ENCODE data around the gene ENOX1.
"Not testable (repeated sequence)": the region's sequence is repeated elsewhere in the genome, so short reads cannot be mapped to it uniquely, and the experiment has no call there.

ENOX1 gene

DNA sequence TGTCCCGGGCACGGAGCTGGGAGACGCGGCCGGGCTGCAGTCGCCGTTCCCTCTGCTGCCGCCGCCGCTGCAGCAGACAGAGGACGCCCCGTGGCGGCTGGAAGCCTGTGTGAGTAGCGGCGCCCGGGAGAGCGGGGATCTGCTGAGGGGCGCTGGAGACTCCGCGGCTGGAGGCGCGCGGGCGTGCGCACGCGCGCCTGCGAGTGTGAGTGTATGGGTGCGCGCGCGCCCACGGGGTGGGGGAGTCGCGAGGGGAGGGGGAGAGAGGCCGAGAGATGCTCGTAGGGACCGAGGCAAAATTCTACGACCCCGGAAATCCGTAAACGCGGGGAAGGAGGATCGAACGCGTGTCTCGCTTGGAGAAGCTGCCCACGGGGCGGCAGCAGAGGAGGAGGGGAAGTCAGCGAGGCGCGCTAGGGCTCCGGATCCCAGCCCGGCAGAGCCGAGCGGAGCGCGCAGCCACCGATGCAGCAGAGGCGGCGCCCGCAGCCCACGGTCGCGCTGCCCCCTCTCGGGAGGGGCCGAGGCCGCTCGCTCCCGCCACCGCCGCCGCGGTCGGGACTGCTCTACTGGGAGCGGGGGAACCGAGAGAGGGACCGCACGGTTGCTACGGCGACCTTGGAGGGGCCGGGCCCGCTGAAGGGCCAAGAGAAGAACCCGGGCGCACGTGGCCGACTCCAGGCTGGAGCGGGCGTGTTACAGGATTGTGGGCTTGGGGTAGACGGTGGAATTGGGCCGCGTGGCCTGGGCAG is at the start of gene ENOX1:
Gene ENOX1, minus strand, starts transcription at position 207 of the 752 bp plus-strand sequence.
- DNase-seq (ENCODE audit: low read depth), result no peak

DNA sequence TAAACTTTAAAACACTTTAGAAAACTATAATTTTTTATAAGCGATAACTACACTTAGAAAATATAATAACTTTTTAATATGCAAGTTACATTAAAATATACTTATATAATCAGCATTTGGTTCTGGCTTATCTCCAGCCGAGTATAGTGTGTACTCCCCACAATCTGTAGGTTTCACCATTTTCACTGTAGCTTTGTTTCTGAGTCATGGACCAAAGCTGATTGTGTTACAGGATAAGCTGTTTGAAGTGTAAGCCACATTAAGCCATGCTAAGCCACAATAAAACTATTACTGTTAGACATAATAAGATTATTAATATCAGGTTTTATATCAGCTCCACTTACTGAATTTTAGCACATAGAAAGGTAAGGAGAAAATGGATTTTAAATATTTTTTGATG is 48.9 kb upstream of the ENOX1 start:
- DNase-seq (ENCODE audit: low read depth), result no peak

DNA sequence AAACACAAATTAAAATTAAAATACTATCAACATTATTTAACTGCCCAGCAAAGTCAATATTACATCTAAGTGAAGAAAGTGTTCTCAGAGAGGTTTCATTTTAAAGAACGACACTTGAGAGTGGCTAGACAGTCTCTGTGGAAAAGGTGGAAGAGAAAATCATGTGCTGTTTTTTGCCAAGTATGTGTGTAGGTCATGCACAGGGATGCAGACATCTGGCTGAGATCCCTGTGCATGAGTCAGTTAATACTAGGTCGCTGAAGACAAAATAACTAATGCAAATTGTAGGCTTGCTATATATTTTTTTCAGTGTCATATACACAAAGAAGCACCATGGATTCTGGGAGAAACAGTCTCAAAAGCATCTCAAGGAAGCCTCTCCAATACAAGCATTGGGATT is 44.3 kb upstream of the ENOX1 start:
- DNase-seq (ENCODE audit: low read depth), result no peak

DNA sequence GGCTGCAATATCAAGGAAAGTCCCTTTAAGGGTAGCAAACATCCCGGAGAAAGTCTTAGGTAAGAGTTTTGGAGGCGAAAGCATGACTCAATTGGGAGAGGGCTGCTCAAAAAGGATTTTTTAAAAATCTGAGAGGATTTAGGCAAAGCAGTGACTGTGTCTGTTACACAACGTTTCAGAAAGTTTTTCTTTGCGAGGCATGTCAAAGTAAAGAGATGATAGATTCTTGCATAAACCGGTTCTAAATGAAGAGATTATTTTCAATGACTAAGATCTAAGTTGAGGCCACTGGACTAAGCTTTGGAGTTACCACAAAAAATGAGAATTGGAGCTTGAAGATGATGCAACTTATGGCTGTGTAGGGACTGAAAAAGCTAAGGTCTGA is 43.7 kb upstream of the ENOX1 start:
- DNase-seq (ENCODE audit: low read depth), result no peak

DNA sequence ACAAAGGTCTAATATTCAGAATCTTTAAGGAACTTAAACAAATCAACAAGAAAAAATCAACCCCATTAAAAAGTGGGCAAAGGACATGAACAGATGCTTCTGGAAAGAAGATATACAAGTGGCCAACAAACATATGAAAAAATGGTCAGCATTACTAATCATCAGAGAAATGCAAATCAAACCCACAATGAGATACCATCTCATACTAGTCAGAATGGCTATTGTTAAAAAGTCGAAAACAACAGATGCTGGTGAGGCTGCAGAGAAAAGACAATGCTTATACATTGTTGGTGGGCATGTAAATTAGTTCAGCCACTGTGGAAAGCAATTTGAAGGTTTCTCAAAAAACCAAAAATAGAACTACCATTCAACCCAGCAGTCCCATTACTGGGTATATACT is 37.9 kb upstream of the ENOX1 start:
- DNase-seq (ENCODE audit: low read depth), result not testable (repeated sequence)

DNA sequence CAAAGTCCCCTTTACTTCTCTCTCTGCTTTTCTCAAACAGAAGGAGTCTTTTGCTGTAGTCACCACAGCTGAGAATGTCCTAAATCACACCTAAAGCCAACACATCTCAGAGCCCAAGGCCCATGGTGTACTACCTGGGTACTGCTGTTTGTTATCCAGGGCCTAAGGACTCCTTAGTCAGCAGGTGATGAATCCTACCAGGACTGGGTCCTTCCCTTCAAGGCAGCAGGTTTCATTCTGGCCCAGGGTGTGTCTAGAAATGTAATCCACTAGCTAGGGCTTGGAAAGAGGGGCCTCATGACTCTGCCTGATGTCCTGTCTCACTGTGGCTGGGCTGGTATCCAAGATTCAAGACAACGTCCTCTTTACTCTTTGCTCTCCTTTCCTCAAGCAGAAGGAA is 36.2 kb upstream of the ENOX1 start:
- DNase-seq (ENCODE audit: low read depth), result no peak

DNA sequence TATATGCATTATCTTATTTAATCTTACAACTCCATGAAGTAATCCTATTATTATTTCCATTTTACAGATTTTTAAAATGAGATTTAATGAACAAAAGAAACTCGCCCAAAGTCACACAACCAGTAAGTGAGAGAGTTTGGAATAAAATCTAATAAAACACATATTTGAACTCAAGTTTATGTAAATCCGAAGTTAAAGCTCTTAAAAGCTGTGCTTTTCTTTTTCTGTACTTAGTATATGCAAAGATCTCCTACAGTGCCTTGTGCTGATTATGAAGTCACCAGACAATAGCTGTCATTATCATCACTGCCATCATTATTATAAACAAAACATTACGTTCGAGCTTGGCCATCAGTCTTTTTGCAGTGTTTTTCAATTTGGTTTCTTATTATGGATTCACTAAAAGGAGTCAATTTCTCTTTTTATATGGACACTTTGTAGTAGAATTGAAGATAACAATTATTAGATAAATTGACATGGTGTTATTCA is 29.7 kb upstream of the ENOX1 start:
- no peak for DNase-seq (ENCODE audit: low read depth)

DNA sequence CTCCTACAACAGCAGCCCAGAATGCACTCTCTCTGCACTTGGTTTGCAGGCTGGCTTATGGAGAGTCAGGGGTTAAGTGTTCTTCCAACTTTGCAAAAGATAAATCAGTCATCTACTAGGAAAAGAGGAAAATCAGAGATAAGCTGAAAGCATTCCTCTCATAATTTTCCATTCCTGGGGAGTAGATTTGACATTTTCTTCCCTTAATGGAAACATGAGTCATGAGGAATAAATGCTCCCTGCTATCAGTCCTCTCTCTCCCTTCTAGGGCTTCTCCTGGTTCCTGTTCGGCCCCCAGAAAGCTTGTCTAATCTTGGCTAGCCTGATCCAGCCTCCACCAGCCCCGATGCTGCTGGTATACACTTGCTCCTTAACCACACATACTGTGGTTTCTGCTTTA is 28.4 kb upstream of the ENOX1 start:
- no peak for DNase-seq (ENCODE audit: low read depth)

DNA sequence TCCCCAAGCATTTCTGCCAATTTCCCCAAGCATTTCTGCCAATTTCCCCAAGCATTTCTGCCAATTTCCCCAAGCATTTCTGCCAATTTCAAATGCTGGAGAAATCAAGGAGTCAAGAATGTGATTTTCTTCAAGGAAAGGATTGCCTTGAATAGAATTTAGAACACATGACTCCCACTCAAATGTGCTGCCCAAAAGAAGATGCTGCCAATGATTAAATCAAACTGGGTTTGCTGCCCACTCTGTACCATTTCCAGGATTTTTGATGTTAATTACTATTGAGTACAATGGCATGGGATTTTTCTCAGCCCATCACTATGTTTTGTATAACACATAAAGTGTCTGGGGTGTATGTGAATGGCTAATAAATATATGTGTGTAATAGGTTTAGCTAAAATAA is 21.9 kb upstream of the ENOX1 start:
- DNase-seq (ENCODE audit: low read depth), result no peak

DNA sequence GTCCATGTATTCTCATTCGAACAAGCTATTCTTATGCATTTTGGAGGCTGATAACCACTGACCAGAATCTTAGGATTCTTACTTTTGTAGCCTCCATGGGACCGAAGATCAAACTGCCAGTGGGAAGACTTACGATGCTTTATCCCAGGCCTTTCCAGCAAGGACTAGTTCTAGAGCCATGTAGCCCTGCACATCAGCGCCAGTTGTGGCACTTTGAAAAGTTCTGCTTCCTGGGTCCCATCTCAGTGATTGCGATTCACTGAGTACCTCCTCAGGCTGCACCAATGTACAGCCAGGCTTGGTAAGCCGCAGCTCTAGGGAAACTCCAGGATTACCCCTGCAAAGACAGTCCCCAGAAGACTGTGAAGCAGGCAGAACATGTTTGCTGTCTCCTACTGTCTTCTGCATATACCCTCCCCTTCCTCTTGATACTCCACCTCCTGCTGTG is 18.9 kb upstream of the ENOX1 start:
- DNase-seq (ENCODE audit: low read depth), result no peak

DNA sequence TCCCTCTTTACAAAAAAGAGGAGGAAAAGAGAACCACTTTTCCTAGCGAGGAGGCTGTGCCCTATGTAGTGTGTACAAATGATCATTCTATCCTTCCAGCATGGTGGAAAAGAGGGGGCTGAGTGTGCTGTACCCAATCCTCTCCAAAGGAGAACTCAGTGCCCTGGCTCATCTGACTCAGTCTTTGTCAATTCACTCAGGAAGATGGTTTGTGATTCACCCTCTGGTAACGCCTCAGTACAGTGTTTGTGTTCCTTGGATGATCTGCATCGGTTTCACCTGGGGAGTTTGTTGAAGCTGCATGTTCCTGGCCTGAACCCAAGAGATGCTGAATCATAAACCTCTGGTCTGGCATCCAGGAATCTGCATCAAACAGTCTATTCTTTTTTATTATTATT is 18.3 kb upstream of the ENOX1 start:
- no peak for DNase-seq (ENCODE audit: low read depth)

DNA sequence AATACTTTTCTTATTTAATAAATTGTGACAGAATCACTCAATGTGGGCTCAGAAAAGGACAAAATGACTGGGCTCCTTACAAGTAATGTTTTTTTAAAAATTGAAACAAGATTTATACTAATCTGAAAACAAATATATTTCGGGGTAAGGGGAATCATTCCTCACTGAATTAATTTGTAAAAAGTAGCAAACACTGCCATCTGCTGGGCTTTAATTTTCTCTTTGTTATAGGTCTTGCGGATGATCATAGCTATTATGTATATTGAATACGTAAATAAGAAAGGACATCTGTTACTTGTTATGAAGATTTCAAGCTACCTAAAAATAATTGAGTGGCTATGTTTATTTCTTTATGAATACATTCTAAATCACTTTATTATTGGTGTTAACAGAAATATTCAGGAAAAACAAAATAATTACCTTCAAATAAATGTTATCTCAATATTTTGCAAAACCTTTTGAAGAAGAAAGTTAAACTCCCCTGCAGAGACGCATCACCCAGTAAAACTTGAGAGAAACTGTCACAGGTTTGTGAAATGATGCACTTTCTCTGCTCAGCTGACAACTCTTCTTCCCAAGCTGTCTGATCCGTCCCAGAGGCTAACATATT is 17.8 kb upstream of the ENOX1 start:
- no peak for DNase-seq (ENCODE audit: low read depth)

DNA sequence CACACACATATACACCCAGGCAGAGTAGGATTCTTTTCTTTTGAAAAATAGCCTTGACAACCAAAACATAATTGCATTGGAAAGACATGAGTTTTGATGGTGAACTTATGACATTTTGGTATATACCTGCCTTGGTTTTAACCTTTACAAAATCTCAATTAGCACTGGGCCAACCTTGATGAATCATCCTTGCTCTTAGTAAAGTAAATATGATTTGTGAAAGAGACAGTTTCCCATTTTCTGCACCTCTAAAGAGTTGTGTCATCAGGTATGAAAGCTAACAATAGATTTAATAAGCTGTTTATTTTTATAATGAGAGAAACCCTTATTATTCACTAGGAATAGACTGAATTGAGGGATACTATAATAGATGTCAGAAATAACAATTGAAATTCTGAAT is 15.7 kb upstream of the ENOX1 start:
- DNase-seq (ENCODE audit: low read depth), result no peak

DNA sequence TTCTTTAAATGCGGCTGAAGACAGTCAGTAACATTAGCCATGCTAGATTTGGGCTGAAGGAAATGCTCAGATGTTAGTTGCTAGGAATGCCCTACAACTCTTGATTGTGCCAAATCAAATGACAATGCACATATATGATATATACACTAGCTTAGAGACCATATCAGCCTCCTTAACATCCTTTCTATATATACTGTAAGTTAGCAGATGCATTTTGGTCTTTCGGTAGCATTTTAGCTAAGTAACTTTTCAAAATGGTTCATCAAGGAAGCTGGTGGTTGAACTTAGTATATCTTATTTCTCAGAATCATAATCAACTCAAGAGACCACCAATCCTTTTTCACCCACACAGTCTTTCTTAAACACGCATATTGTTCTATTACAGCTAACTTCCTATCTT is 14.1 kb upstream of the ENOX1 start:
- DNase-seq (ENCODE audit: low read depth), result no peak

DNA sequence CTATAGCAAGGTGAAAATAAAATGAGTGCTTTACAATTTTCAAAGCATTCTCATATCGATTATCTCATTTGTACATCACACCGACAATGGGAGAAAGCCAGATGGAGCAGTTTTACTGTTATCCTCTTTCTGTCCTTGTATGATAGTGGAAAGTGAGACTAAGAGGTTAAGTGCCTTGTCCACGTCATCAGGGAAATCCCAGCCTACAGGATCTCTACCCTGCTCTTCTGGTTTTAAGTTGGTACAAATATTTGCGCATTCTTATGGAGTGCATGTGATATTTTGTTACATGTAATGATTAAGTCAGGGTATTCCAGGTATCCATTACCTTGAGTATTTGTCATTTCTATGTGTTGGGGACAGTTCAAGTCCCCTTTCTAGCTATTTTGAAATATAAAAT is 12.4 kb upstream of the ENOX1 start:
- DNase-seq (ENCODE audit: low read depth), result no peak

DNA sequence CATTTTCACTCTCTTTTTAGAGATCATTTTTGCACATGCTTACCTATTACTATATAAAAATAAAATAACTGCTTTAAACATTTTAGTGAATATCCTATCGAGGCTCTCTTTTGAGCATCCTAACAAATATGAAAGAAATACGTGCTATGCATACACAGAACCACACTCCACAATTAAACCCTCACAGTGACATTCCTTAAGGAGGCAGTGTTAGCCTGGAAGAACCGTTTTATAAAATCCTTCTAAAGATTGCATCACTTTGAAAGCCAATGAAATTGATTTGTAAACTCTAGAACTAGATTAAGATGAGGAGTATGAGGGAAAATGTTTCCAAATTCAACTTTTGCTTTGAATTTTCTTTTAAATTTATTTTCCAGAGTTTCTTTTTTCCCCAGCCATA is 11.1 kb upstream of the ENOX1 start:
- no peak for DNase-seq (ENCODE audit: low read depth)

DNA sequence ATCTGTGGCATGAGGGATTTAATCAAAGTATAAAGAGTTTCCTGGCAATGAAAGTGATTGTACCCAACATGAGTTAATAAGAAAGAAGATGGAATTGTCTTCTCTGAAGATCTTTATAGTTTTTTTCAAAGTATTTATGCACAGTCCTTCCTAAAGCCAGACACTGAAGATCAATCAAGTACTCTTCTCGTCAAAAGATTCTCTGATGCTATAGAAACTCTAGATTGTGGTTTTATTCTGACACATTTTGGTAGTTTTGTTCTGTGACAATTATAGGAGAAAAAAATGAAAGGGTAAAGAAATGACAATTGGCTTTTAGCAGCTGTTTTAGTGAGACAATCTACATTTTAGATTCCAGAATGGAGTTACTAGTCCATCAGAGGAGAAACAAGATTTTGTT is 10.4 kb upstream of the ENOX1 start:
- no peak for DNase-seq (ENCODE audit: low read depth)

DNA sequence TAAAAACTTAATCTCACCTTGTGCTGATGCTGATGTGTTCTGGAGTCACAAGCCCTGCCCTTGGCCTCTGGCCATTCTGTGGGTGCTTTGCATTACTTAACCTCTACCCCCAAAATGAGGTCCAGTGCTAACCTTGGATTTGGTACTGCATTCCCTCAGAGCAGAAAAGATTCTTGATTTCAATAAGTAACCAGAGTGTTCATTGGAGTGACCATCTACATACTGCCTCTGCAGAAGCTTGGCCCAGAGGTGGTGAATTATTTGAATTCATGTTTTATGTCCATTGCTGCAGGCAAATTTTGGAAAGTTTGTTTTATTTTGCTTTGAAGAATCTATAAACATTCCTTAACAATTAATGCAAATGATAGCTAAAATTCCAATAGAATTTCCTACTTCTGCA is 7.6 kb upstream of the ENOX1 start:
- no peak for DNase-seq (ENCODE audit: low read depth)

DNA sequence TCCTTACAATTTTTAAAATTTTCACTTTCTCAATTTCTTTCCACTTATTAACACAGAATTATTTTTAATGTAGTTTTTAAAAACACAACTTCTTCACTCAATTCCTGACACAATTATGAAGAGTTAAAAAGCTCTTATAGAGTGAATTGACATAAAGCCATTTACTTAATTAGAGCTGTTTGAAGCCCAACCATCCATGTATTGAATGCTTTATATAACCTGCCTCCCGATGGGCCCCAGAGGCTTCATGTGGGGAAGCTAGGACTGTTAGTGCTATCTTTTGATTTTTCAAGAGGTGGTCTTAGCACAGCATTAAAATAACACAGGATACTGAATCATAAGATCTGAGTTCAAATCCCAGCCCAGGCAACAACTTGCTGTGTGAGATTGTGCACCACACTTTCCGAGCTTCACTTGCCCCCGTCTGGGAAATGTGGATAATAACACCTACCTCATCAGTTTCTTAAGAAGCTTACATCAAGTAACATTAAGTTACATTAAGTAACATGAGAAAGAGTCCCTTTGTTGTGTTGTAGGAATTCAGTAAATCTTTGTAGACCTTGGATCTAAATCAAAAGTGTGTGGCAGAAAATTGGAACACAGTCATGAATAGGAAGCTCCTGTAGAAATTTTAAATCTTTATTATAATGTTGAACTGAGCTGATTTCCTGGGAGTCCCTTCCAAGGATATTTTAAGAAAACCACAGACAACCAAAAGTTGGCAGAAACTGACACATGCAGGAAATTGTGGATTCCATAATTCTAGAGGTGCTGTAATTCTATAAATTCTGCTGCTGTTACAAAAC is 5.5 kb upstream of the ENOX1 start:
- no peak for DNase-seq (ENCODE audit: low read depth)

DNA sequence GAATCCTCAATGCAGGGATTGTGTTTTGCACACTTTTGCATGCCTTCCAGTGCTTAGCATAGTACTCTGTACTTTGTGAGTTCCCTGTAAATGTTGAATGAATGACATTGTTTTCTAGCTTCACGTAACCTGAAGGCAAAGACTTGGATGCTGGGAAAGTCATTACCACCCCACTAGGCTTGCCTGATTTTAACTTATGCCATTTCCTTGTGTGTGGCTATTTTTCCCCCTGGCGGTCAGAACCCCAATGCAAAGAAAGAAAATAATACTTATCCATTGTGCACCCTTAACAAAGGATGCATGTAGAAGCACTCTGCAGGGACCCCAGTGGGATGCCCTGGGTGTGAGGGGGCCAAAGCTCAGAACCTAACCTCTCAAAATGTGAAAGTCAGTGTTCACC is 1.2 kb upstream of the ENOX1 start:
- no peak for DNase-seq (ENCODE audit: low read depth)

DNA sequence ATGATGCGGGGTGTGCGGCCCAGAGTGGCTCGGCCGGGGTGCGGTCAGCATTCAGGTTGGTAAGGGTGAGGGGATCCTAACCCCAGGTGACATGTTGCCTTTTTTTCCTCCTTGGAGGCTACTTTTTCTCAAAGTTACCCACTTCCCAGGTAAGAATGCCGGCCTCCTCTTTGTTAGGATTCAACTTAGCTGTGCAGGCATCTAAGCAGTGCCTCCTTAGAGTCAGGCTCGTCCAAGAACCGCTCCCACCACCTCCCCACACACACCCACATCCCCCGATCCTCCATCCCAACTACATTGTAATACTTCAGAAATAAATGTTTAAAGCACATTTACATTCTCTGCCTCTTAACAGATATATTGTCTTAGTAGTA is 733 bp upstream of the ENOX1 start:
- DNase-seq (ENCODE audit: low read depth), result no peak

DNA sequence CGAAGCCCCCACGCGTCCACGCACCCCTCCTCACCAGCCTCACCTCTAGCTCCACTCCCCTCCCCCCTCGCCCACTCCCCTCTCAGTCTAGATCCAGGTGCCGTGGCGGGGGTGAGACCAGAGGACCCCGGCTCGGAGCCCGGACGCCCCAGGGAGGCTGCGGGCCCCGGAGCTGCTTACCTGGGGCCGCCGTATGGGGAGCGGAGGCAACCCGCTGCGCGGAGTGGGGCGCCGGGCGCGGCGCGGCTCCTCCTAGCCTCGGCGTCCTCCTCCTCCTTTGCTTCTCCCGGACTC is 353 bp downstream of the ENOX1 start:
- no peak for DNase-seq (ENCODE audit: low read depth)
